Adrenal gland (tissue), 12 donors: ENCODE measurements around the gene INPP5A. TPM values are rescaled to one million over a fixed set of nuclear protein-coding genes. Genes with fewer than 3 reads are reported as not detected.

Experiments used
- DNase-seq, 7 donors: peaks; one replicate each; pipeline ENCODE4 v3.0.0-alpha.2; 2019 to 2020
- H3K27ac ChIP-seq, 5 donors: fragments of 200-600 bp; sonication (generic) in 4 of 5; 1 replicate in 3 of 5; 2 replicates in 2 of 5; pipeline versions ENCODE4 v1.5.1 to v1.8.0; 2016 to 2020; ENCODE audit warnings: mild to moderate bottlenecking in 1 of 5
- H3K27me3 ChIP-seq: fragments of 200-600 bp; 2 replicates; pipeline ENCODE4 v1.8.0; 2021
- H3K36me3 ChIP-seq, 2 donors: fragments of 200-600 bp; replicated peaks in 1 of 2; 1 replicate in 1 of 2; 2 replicates in 1 of 2; pipeline versions ENCODE4 v1.5.1 to v1.8.0; 2018 to 2022
- H3K4me1 ChIP-seq, 2 donors: fragments of 200-600 bp; replicated peaks in 1 of 2; 1 replicate in 1 of 2; 2 replicates in 1 of 2; pipeline versions ENCODE4 v1.5.1 to v1.8.0; 2018 to 2021
- H3K4me3 ChIP-seq, 4 donors: fragments of 200-600 bp; sonication (generic) in 3 of 4; one replicate each; pipeline ENCODE4 v1.5.1; 2016 to 2018
- H3K9me3 ChIP-seq, 3 donors: fragments of 200-600 bp; sonication (generic) in 1 of 3; replicated peaks in 1 of 3; 1 replicate in 2 of 3; 2 replicates in 1 of 3; pipeline versions ENCODE4 v1.5.1 to v1.8.0; 2016 to 2021
- POLR2A ChIP-seq, 2 donors: fragments of 450-650 bp; IDR thresholded peaks; one replicate each; pipeline ENCODE4 v1.6.1; 2017; ENCODE audit warnings: antibody characterized with exemption in 2 of 2, mild to moderate bottlenecking in 2 of 2, moderate library complexity in 1 of 2
- WGBS, 4 donors: extraction: QIAGEN DNeasy Blood & Tissue Kit in 2 of 4; methylation state at CpG; one replicate each; pipeline versions ENCODE4 v1.1.5 to v1.1.7; 2013 to 2017; 5-methylcytosine and 5-hydroxymethylcytosine counted together
- intact Hi-C, 2 donors: fragments of 100-400 bp; cut with DNase I; formaldehyde crosslinking; loops; one replicate each; pipeline versions ENCODE4 v1.14.1 to v1.15.0; 2022 to 2023
- polyA plus RNA-seq, 3 donors: library from polyadenylated mRNA; stranded (reverse); fragments of 200-250 nt in 2 of 3; fragments of 350-450 nt in 1 of 3; fragmentation: Illumina TruSeq in 1 of 3; extraction: RNeasy Lipid Tissue Mini Kit (QIAGEN cat#74804) in 1 of 3; gene quantifications; one replicate each; pipeline ENCODE4 v1.2.3, GENCODE V29; 2013 to 2014
- total RNA-seq, 9 donors: library from RNA; depleted of rRNA in 4 of 9; stranded (reverse); fragments of >200 nt in 4 of 9; fragments of 120-200 nt in 1 of 9; fragmentation: NEBNext Ultra II Directional in 1 of 9; extraction: Animal tissue kit (Norgen Biotek cat#: 25700) in 1 of 9; gene quantifications; one replicate each; pipeline versions ENCODE4 v1.1.0 to v1.2.4, GENCODE V29; 2013 to 2023
- TF ChIP-seq, protein P1 (sequence below), 6 experiments: fragments of 450-650 bp in 4 of 6; fragments of 200-600 bp in 2 of 6; sonication (generic) in 1 of 6; IDR thresholded peaks; 1 replicate in 5 of 6; 2 replicates in 1 of 6; pipeline versions ENCODE4 v1.5.1 to v1.8.0; 2016 to 2021; ENCODE audit warnings: antibody characterized with exemption in 6 of 6, mild to moderate bottlenecking in 2 of 6, moderate library complexity in 1 of 6
- donor health status: healthy with polysubstance abuse.
- donor health status: Bipolar disorder and iron deficiency.
- donor health status: DM: yes; HTN: yes; CAD: no.
- donor health status: DM: no; HTN: no; CAD: no.
- donor health status: DM: no; HTN: no; CAD: no.
- donor health status: DM: yes; HTN: yes; CAD: no.

INPP5A gene
- total and polyA plus RNA-seq, 12 donors: 13.5 to 62.9 (median 37.5) TPM

- Histone ChIP-seq H3K4me3 (no peak overlapping the region), H3K27ac (no peak overlapping the region), H3K36me3 (peaks cover 0 to 14% of the 10 kb centered on the region in 2 donors), H3K9me3 (no peaks in the 10 kb centered on the region), H3K27me3 (no peaks in the 10 kb centered on the region), H3K4me1 (no peaks in the 10 kb centered on the region)
- intact Hi-C loops: no loop called here
- DNase-seq: no peak
- TF ChIP-seq POLR2A (IDR thresholded peaks at IDR 0.05): no peak
- TF ChIP-seq, protein P1, sequence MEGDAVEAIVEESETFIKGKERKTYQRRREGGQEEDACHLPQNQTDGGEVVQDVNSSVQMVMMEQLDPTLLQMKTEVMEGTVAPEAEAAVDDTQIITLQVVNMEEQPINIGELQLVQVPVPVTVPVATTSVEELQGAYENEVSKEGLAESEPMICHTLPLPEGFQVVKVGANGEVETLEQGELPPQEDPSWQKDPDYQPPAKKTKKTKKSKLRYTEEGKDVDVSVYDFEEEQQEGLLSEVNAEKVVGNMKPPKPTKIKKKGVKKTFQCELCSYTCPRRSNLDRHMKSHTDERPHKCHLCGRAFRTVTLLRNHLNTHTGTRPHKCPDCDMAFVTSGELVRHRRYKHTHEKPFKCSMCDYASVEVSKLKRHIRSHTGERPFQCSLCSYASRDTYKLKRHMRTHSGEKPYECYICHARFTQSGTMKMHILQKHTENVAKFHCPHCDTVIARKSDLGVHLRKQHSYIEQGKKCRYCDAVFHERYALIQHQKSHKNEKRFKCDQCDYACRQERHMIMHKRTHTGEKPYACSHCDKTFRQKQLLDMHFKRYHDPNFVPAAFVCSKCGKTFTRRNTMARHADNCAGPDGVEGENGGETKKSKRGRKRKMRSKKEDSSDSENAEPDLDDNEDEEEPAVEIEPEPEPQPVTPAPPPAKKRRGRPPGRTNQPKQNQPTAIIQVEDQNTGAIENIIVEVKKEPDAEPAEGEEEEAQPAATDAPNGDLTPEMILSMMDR (IDR thresholded peaks at IDR 0.05): no peak
- WGBS, 4 donors: 94 to 97% (median 95%) methylated on average over 9 to 16 of the region's 16 CpGs
Observed at GRCh38 chr10:132725202-132725601, 187.6 kb downstream of the INPP5A start.

DNA sequence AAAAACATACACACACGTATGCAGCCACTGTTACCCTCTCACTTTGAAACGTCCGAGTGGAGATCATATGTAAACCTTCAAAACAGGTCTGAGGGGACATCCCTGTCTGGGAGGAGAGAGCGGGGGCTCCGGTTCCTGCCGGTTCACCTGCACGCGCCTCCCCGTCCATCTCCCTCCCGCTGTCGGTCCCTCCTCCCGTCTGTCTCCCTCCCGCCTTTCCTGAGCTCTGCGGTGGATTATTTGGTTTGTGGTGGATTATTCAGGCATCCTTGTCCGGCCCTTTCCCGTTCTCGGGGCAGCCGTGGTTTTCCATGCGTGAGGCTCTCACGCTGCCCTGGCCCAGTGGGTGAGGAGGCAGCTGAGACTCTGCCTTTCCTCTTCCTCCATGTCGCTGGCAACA lies 188.6 kb downstream of the INPP5A start:
- intact Hi-C loops: no loop called here
- Histone ChIP-seq H3K4me3 (no peak overlapping the region), H3K9me3 (no peaks in the 10 kb centered on the region), H3K27ac (no peak overlapping the region), H3K27me3 (no peaks in the 10 kb centered on the region), H3K36me3 (peaks cover 0 to 14% of the 10 kb centered on the region in 2 donors), H3K4me1 (no peaks in the 10 kb centered on the region)
- no peak for TF ChIP-seq POLR2A (IDR thresholded peaks at IDR 0.05)
- TF ChIP-seq, protein P1 (IDR thresholded peaks at IDR 0.05): no peak
- 92 to 97% (median 96%) methylated on average over 21 of the region's 21 CpGs for WGBS, 4 donors
- no peak for DNase-seq

- 93 to 95% (median 93%) methylated on average over 11 to 19 of the region's 19 CpGs for WGBS, 4 donors
- H3K4me1 ChIP-seq: no peaks in the 10 kb centered on the region
- H3K9me3 ChIP-seq: no peaks in the 10 kb centered on the region
- H3K27me3 ChIP-seq: no peaks in the 10 kb centered on the region
- no peak overlapping the region for H3K4me3 ChIP-seq
- no peak for DNase-seq
- no peak overlapping the region for H3K27ac ChIP-seq
- intact Hi-C loops: no loop called here
- peaks cover 0 to 14% of the 10 kb centered on the region in 2 donors for H3K36me3 ChIP-seq
- TF ChIP-seq POLR2A (IDR thresholded peaks at IDR 0.05): no peak
- TF ChIP-seq, protein P1 (IDR thresholded peaks at IDR 0.05): no peak
Observed at GRCh38 chr10:132726951-132727350, 189.4 kb downstream of the INPP5A start.

DNA sequence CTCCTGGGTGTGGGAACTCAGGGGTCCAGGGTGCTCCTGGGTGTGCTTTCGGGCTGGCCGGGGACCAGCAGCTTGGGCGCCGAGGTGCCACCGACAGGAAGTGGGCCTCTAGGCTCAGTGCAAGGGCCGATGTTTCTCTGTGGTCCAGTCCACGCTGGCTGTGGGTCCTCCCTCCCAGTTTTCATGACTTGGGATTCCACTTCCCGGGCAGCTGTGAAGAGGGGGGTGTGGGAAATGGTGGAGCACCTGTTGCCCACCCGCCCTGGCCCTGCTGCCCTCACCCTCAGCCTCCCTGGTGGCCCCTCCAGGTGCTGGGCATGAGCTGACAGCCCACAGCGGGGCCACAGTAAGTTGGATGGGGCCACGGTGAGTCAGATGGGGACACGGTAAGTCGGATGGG lies 189.8 kb downstream of the INPP5A start:
- no peak overlapping the region for H3K27ac ChIP-seq
- intact Hi-C loops: no loop called here
- H3K4me1 ChIP-seq: no peaks in the 10 kb centered on the region
- H3K27me3 ChIP-seq: no peaks in the 10 kb centered on the region
- H3K4me3 ChIP-seq: no peak overlapping the region
- peaks cover 0 to 14% of the 10 kb centered on the region in 2 donors for H3K36me3 ChIP-seq
- no peaks in the 10 kb centered on the region for H3K9me3 ChIP-seq
- 88 to 99% (median 96%) methylated on average over 7 to 13 of the region's 13 CpGs for WGBS, 4 donors
- TF ChIP-seq POLR2A (IDR thresholded peaks at IDR 0.05): no peak
- TF ChIP-seq, protein P1 (IDR thresholded peaks at IDR 0.05): no peak
- no peak for DNase-seq
